Measurements from ENCODE around the gene MOK. TPM values are rescaled to one million over a fixed set of nuclear protein-coding genes. Genes with fewer than 3 reads are reported as not detected.
"Not testable (repeated sequence)": the region's sequence is repeated elsewhere in the genome, so short reads cannot be mapped to it uniquely, and the experiment has no call there.

Gene MOK
- 2.2 TPM for total RNA-seq

GRCh38 chr14:102304611-102305506, at the start of gene MOK:
Gene MOK, minus strand, starts transcription at chr14:102305164. Its CDS starts 196 bp downstream, at chr14:102304968.
- peak within 1 kb of the TSS; percentile 64 for H3K4me3 ChIP-seq (ENCODE audit: low read length)
- no peaks in the 10 kb centered on the region for H3K9me3 ChIP-seq (ENCODE audit: low read depth, low read length)

GRCh38 chr14:102353126-102353619, 48.2 kb upstream of the MOK start:
- no peak overlapping the region for H3K4me3 ChIP-seq (ENCODE audit: low read length)
- no peaks in the 10 kb centered on the region for H3K9me3 ChIP-seq (ENCODE audit: low read depth, low read length)
- peaks cover 31% of the 10 kb centered on the region for H3K4me1 ChIP-seq (ENCODE audit: insufficient read depth, low read length)
- no peaks in the 10 kb centered on the region for H3K27me3 ChIP-seq (ENCODE audit: insufficient read depth, low read length)

More at GRCh38 chr14:102304611-102305506, at the start of gene MOK:
- Histone ChIP-seq H3K4me1 (ENCODE audit: insufficient read depth, low read length) (peaks cover 5% of the 10 kb centered on the region), H3K27me3 (ENCODE audit: insufficient read depth, low read length) (no peaks in the 10 kb centered on the region)

- Histone ChIP-seq H3K4me1 (ENCODE audit: insufficient read depth, low read length) (peaks cover 31% of the 10 kb centered on the region), H3K9me3 (ENCODE audit: low read depth, low read length) (no peaks in the 10 kb centered on the region), H3K27me3 (ENCODE audit: insufficient read depth, low read length) (no peaks in the 10 kb centered on the region), H3K4me3 (ENCODE audit: low read length) (no peak overlapping the region)
These were observed 47.2 kb upstream of the MOK start for GRCh38 chr14:102352213-102352612.

GRCh38 chr14:102351593-102351992, 46.6 kb upstream of the MOK start:
- H3K9me3 ChIP-seq (ENCODE audit: low read depth, low read length) = not testable (repeated sequence)

GRCh38 chr14:102351023-102351422, 46.1 kb upstream of the MOK start:
- no peaks in the 10 kb centered on the region for H3K9me3 ChIP-seq (ENCODE audit: low read depth, low read length)
- no peak overlapping the region for H3K4me3 ChIP-seq (ENCODE audit: low read length)
- H3K4me1 ChIP-seq (ENCODE audit: insufficient read depth, low read length) = peaks cover 31% of the 10 kb centered on the region
- H3K27me3 ChIP-seq (ENCODE audit: insufficient read depth, low read length) = no peaks in the 10 kb centered on the region

More at GRCh38 chr14:102351593-102351992, 46.6 kb upstream of the MOK start:
- H3K4me3 ChIP-seq (ENCODE audit: low read length); H3K27me3 ChIP-seq (ENCODE audit: insufficient read depth, low read length): not testable (repeated sequence)
- H3K4me1 ChIP-seq (ENCODE audit: insufficient read depth, low read length) = peaks cover 31% of the 10 kb centered on the region

GRCh38 chr14:102348376-102348775, 43.4 kb upstream of the MOK start:
- Histone ChIP-seq H3K4me1 (ENCODE audit: insufficient read depth, low read length) (peaks cover 28% of the 10 kb centered on the region), H3K4me3 (ENCODE audit: low read length) (no peak overlapping the region), H3K27me3 (ENCODE audit: insufficient read depth, low read length) (no peaks in the 10 kb centered on the region), H3K9me3 (ENCODE audit: low read depth, low read length) (no peaks in the 10 kb centered on the region)

- Histone ChIP-seq H3K4me3 (ENCODE audit: low read length) (no peak overlapping the region), H3K27me3 (ENCODE audit: insufficient read depth, low read length) (no peaks in the 10 kb centered on the region), H3K9me3 (ENCODE audit: low read depth, low read length) (no peaks in the 10 kb centered on the region), H3K4me1 (ENCODE audit: insufficient read depth, low read length) (peaks cover 10% of the 10 kb centered on the region)
These were observed 41.7 kb upstream of the MOK start for GRCh38 chr14:102346645-102347044.

- H3K4me1 ChIP-seq (ENCODE audit: insufficient read depth, low read length) = no peaks in the 10 kb centered on the region
- no peaks in the 10 kb centered on the region for H3K27me3 ChIP-seq (ENCODE audit: insufficient read depth, low read length)
- no peaks in the 10 kb centered on the region for H3K9me3 ChIP-seq (ENCODE audit: low read depth, low read length)
- no peak overlapping the region for H3K4me3 ChIP-seq (ENCODE audit: low read length)
These were observed 40.3 kb upstream of the MOK start for GRCh38 chr14:102345232-102345631.

GRCh38 chr14:102344485-102344884, 39.5 kb upstream of the MOK start:
- no peaks in the 10 kb centered on the region for H3K27me3 ChIP-seq (ENCODE audit: insufficient read depth, low read length)
- H3K9me3 ChIP-seq (ENCODE audit: low read depth, low read length) = no peaks in the 10 kb centered on the region
- H3K4me3 ChIP-seq (ENCODE audit: low read length) = no peak overlapping the region
- H3K4me1 ChIP-seq (ENCODE audit: insufficient read depth, low read length) = no peaks in the 10 kb centered on the region

- no peaks in the 10 kb centered on the region for H3K4me1 ChIP-seq (ENCODE audit: insufficient read depth, low read length)
- H3K4me3 ChIP-seq (ENCODE audit: low read length) = no peak overlapping the region
- H3K9me3 ChIP-seq (ENCODE audit: low read depth, low read length) = no peaks in the 10 kb centered on the region
- H3K27me3 ChIP-seq (ENCODE audit: insufficient read depth, low read length) = no peaks in the 10 kb centered on the region
These were observed 39.1 kb upstream of the MOK start for GRCh38 chr14:102344084-102344483.

GRCh38 chr14:102342238-102342637, 37.3 kb upstream of the MOK start:
- Histone ChIP-seq H3K4me3 (ENCODE audit: low read length) (no peak overlapping the region), H3K27me3 (ENCODE audit: insufficient read depth, low read length) (no peaks in the 10 kb centered on the region), H3K4me1 (ENCODE audit: insufficient read depth, low read length) (no peaks in the 10 kb centered on the region), H3K9me3 (ENCODE audit: low read depth, low read length) (no peaks in the 10 kb centered on the region)

GRCh38 chr14:102341566-102341965, 36.6 kb upstream of the MOK start:
- Histone ChIP-seq H3K27me3 (ENCODE audit: insufficient read depth, low read length) (no peaks in the 10 kb centered on the region), H3K4me3 (ENCODE audit: low read length) (no peak overlapping the region), H3K4me1 (ENCODE audit: insufficient read depth, low read length) (no peaks in the 10 kb centered on the region), H3K9me3 (ENCODE audit: low read depth, low read length) (no peaks in the 10 kb centered on the region)

GRCh38 chr14:102338724-102339123, 33.8 kb upstream of the MOK start:
- no peaks in the 10 kb centered on the region for H3K9me3 ChIP-seq (ENCODE audit: low read depth, low read length)
- H3K4me3 ChIP-seq (ENCODE audit: low read length) = no peak overlapping the region
- H3K4me1 ChIP-seq (ENCODE audit: insufficient read depth, low read length) = no peaks in the 10 kb centered on the region
- no peaks in the 10 kb centered on the region for H3K27me3 ChIP-seq (ENCODE audit: insufficient read depth, low read length)

GRCh38 chr14:102335163-102335562, 30.2 kb upstream of the MOK start:
- Histone ChIP-seq H3K27me3 (ENCODE audit: insufficient read depth, low read length) (no peaks in the 10 kb centered on the region), H3K4me1 (ENCODE audit: insufficient read depth, low read length) (no peaks in the 10 kb centered on the region), H3K9me3 (ENCODE audit: low read depth, low read length) (no peaks in the 10 kb centered on the region), H3K4me3 (ENCODE audit: low read length) (no peak overlapping the region)

GRCh38 chr14:102333795-102334705, 29.1 kb upstream of the MOK start:
- Histone ChIP-seq H3K4me1 (ENCODE audit: insufficient read depth, low read length) (no peaks in the 10 kb centered on the region), H3K27me3 (ENCODE audit: insufficient read depth, low read length) (no peaks in the 10 kb centered on the region), H3K9me3 (ENCODE audit: low read depth, low read length) (no peaks in the 10 kb centered on the region), H3K4me3 (ENCODE audit: low read length) (no peak overlapping the region)
